Ectodermal cell (in vitro differentiated cells): Measurements from ENCODE around the gene DOCK6. TPM values are rescaled to one million over a fixed set of nuclear protein-coding genes. Genes with fewer than 3 reads are reported as not detected.

Source experiments
- H3K27ac ChIP-seq: 2 replicates; pipeline ENCODE4 v1.7.0; 2013; ENCODE audit warnings: mild to moderate bottlenecking, low read depth, low read length; ENCODE audit not compliant: insufficient read depth, poor library complexity, severe bottlenecking
- H3K27me3 ChIP-seq: 2 replicates; pipeline ENCODE4 v1.7.0; 2013; ENCODE audit warnings: mild to moderate bottlenecking, low read length; ENCODE audit not compliant: insufficient read depth, control insufficient read depth, poor library complexity, severe bottlenecking
- H3K36me3 ChIP-seq: one replicate; pipeline ENCODE4 v1.7.0; 2013; ENCODE audit warnings: low read length; ENCODE audit not compliant: control insufficient read depth, insufficient read depth
- H3K4me1 ChIP-seq: one replicate; pipeline ENCODE4 v1.7.0; 2013; ENCODE audit warnings: low read length; ENCODE audit not compliant: control insufficient read depth, insufficient read depth
- H3K4me3 ChIP-seq: 2 replicates; pipeline ENCODE4 v1.7.0; 2013; ENCODE audit warnings: low read depth, low read length, control low read depth; ENCODE audit not compliant: insufficient read depth
- H3K9me3 ChIP-seq: 2 replicates; pipeline ENCODE4 v1.7.0; 2013; ENCODE audit warnings: mild to moderate bottlenecking, low read length, moderate library complexity; ENCODE audit not compliant: control insufficient read depth
- WGBS, 2 experiments: methylation state at CpG; one replicate each; pipeline ENCODE4 v1.1.7; 2013; ENCODE audit warnings: missing lambda C conversion rate in 2 of 2; 5-methylcytosine and 5-hydroxymethylcytosine counted together
- polyA plus RNA-seq, 4 experiments: library from polyadenylated mRNA; stranded (reverse); fragments of 50-300 nt; gene quantifications; one replicate each; pipeline ENCODE4 v1.2.3, GENCODE V29; 2013

The DOCK6 gene
- polyA plus RNA-seq (2013, experiment 1 of 4) = 31.2 TPM
- polyA plus RNA-seq (2013, experiment 2 of 4) = 38.0 TPM
- polyA plus RNA-seq (2013, experiment 3 of 4) = 32.7 TPM
- 34.5 TPM for polyA plus RNA-seq (2013, experiment 4 of 4)

DNA sequence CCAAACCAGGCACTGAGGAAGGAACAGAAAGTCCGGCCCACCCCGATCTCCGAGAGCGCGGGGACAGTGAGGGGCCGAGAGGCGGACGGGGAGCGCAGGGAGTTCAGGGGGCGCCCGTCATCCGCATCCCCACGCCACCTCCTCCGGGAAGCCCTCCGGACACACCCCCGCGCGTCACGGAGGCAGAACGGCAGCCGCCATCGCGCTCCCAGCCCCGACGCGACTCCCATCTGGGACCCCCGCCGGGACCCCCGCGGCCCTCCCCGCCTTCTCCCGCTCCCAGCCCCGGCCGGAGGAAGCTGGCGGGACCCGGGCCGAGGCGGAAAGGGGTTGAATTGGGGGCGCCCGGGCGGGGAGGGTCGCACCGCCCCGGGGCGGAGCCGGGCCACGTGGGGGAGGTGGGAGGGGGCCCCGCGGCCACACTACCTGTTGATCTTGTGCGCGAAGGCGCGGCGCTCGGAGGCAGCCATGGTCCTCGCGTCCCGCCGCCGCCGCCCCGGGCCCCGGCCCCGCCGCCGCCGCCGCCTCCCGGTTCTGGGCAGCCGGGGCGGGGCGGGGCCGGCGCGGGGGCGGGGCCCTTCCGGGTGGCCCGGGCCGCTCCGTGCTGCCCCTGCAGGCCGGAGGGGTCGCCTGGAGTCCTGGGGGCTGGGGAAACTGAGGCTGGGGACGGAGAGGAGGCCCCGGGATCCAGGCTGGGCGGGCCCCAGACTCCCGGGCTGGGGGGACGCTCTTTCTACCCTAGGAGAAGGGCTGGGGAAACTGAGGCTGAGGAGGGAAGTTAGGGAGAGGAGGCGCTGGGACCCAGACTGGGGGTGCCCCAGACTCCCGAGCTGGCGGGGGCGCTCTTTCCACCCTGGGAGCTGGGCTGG, at the start of gene DOCK6:
Gene DOCK6, minus strand, starts transcription at position 554 of the 869 bp plus-strand sequence. Its CDS starts 84 bp downstream, at position 470.
- Histone ChIP-seq H3K9me3 (no peaks in the 10 kb centered on the region), H3K27ac (no peak within 1 kb of the TSS), H3K27me3 (no peaks in the 10 kb centered on the region), H3K36me3 (no peaks in the 10 kb centered on the region), H3K4me3 (peak within 1 kb of the TSS; percentile 76), H3K4me1 (no peaks in the 10 kb centered on the region)
- WGBS, 2 experiments = 2% methylated on average over 91 of the region's 91 CpGs

- Histone ChIP-seq H3K36me3 (no peaks in the 10 kb centered on the region), H3K4me3 (no peak overlapping the region), H3K9me3 (no peaks in the 10 kb centered on the region), H3K4me1 (no peaks in the 10 kb centered on the region), H3K27ac (no peak overlapping the region), H3K27me3 (no peaks in the 10 kb centered on the region)
- 93 to 94% methylated on average over 9 of the region's 9 CpGs for WGBS, 2 experiments
These were observed 44.0 kb upstream of the DOCK6 start for GRCh38 chr19:11306337-11306736.

GRCh38 chr19:11304936-11305335, 42.6 kb upstream of the DOCK6 start:
- H3K27ac ChIP-seq = no peak overlapping the region
- 93 to 94% methylated on average over 5 of the region's 5 CpGs for WGBS, 2 experiments
- H3K4me3 ChIP-seq = no peak overlapping the region
- no peaks in the 10 kb centered on the region for H3K27me3 ChIP-seq
- no peaks in the 10 kb centered on the region for H3K9me3 ChIP-seq
- no peaks in the 10 kb centered on the region for H3K36me3 ChIP-seq
- H3K4me1 ChIP-seq = no peaks in the 10 kb centered on the region

DNA sequence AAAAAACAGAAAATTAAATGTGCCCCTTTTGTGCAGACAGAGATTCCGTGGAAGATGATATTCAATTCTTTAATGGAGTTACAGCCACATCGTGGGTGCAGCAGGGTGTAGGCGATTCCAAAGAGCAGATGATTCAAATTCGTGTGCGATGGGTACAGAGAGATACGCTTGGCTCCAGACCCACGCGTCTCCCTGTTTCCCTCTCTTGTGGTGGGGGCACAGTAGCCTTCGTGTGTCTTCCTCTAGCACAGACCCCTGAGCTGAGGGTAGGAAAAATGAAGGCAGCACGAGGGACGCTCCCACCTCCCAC, 38.4 kb upstream of the DOCK6 start:
- 90 to 91% methylated on average over 11 of the region's 11 CpGs for WGBS, 2 experiments
- H3K4me1 ChIP-seq = no peaks in the 10 kb centered on the region
- H3K27ac ChIP-seq = no peak overlapping the region
- no peaks in the 10 kb centered on the region for H3K9me3 ChIP-seq
- no peaks in the 10 kb centered on the region for H3K27me3 ChIP-seq
- H3K36me3 ChIP-seq = no peaks in the 10 kb centered on the region
- H3K4me3 ChIP-seq = no peak overlapping the region

GRCh38 chr19:11299946-11300810, 37.9 kb upstream of the DOCK6 start:
- 95% methylated on average over 7 to 8 of the region's 8 CpGs for WGBS, 2 experiments
- H3K27me3 ChIP-seq = no peaks in the 10 kb centered on the region

DNA sequence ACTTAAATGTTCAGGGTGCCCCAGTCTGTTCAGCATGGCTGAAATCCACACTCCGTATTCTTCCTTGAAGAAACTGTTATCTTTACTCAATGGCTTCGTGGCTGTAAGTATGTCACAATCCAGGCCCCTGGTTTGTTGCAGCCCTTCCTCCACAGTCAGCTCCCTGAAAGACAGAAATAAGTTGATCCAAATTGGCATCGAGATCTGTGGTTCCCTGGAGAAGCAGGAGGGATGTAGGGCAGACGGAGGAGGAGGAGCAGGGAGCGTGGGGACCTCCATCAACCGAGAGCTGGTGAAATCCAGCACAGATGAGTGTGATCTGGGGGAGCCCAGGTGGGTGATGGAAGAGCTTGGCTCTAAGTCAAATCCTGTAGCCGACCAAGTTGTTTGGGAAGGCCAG, 33.9 kb upstream of the DOCK6 start:
- Histone ChIP-seq H3K9me3 (no peaks in the 10 kb centered on the region), H3K4me3 (no peak overlapping the region), H3K27me3 (no peaks in the 10 kb centered on the region), H3K36me3 (no peaks in the 10 kb centered on the region), H3K4me1 (peaks cover 3% of the 10 kb centered on the region), H3K27ac (no peak overlapping the region)
- WGBS, 2 experiments = 86 to 89% methylated on average over 7 of the region's 7 CpGs

More at GRCh38 chr19:11299946-11300810, 37.9 kb upstream of the DOCK6 start:
- Histone ChIP-seq H3K27ac (no peak overlapping the region), H3K9me3 (no peaks in the 10 kb centered on the region), H3K36me3 (no peaks in the 10 kb centered on the region), H3K4me1 (no peaks in the 10 kb centered on the region), H3K4me3 (no peak overlapping the region)

DNA sequence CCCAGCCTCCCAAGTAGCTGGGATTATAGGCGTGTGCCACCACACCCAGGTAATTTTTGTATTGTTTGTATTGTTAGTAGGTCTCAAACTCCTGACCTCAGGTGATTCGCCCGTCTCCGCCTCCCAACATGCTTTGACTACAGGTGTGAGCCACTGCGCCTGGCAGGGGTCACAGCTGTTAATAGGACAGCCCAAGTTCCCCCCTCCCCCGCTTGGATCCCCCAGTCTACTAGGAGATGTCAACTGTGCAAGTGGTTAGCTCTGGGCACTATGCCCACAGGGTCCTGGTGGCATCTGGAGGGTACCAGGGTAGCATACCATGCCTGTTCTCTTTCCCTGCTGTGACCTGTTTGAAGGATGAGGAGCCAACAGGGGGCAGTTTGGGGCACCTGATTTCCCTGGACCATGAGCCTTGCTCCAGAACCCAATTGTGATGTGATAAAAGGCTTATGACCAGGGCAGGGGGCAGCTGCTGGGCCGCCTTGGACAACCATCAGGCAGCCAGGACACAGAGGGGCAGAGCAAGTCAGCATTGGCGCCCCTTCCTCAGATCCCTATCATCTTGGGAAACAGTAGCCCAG, 33.4 kb upstream of the DOCK6 start, which contains the start of gene TSPAN16:
Gene TSPAN16, plus strand, starts transcription at position 496 of the 581 bp plus-strand sequence. CDS start 138 bp downstream, outside the sequence.
- H3K27ac ChIP-seq = no peak within 1 kb of the TSS
- H3K4me3 ChIP-seq = no peak within 1 kb of the TSS
- peaks cover 3% of the 10 kb centered on the region for H3K4me1 ChIP-seq
- WGBS, 2 experiments = 87 to 92% methylated on average over 8 of the region's 8 CpGs
- no peaks in the 10 kb centered on the region for H3K27me3 ChIP-seq
- no peaks in the 10 kb centered on the region for H3K36me3 ChIP-seq
- H3K9me3 ChIP-seq = no peaks in the 10 kb centered on the region

- H3K27me3 ChIP-seq = no peaks in the 10 kb centered on the region
- no peaks in the 10 kb centered on the region for H3K9me3 ChIP-seq
- peaks cover 3% of the 10 kb centered on the region for H3K4me1 ChIP-seq
- H3K27ac ChIP-seq = no peak overlapping the region
- no peak overlapping the region for H3K4me3 ChIP-seq
- no peaks in the 10 kb centered on the region for H3K36me3 ChIP-seq
- 82 to 87% methylated on average over 4 of the region's 4 CpGs for WGBS, 2 experiments
These were observed 32.9 kb upstream of the DOCK6 start for GRCh38 chr19:11295180-11295579.

DNA sequence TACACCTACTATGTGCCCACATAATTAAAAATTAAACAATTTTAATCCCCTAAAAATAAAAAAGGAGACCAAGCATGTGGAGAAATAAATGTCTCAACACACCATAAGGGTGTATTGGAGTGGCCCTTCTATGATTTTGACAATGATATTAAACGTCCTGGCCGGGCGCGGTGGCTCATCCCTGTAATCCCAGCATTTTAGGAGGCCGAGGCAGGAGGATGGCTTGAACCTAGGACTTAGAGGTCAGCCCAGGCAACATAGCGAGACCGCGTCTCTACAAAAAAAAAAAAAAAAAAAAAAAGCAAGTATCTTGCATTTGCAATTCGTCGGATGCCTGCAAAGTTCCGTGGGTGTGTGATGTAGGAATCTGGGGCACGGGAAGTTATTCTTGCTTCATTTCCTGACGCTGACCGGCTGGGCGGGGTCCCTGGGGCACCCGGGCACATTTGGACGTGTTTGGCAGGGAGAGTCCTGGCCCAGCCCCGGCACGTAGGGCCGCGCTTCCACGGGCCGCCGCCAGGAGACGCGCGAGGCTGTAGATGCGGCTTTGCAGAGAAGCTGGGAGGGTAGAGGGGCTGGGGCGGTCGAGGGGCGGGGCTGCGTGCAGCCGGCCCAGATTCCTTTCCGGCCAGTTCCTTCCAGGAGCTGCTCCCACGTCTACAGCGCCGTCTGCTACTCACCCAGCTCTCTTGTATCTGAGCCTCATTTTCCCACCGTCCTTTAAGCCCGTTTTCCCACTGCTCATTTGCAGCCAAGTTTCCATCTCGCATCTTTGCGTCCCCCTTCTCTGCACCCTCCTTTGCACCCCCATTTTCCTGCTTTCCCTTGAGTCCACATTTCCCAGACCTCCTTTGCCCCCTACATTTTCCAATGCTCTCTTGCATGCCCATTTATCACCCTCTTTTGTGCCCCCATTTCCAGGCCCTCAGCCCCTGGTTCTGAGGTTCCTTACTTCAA, 31.4 kb upstream of the DOCK6 start:
- no peaks in the 10 kb centered on the region for H3K9me3 ChIP-seq
- no peaks in the 10 kb centered on the region for H3K36me3 ChIP-seq
- H3K27ac ChIP-seq = no peak overlapping the region
- no peaks in the 10 kb centered on the region for H3K27me3 ChIP-seq
- peaks cover 3% of the 10 kb centered on the region for H3K4me1 ChIP-seq
- no peak overlapping the region for H3K4me3 ChIP-seq
- WGBS, 2 experiments = 17 to 18% methylated on average over 41 of the region's 41 CpGs
